Right lobe of liver (tissue), 4 donors: Measurements from ENCODE around the gene PLVAP.

Source experiments
- POLR2A ChIP-seq: fragments of 450-650 bp; IDR thresholded peaks from one replicate; pipeline ENCODE4 v1.6.1; 2017; ENCODE audit warnings: antibody characterized with exemption, mild to moderate bottlenecking
- TF ChIP-seq, protein P1 (sequence below), 4 donors: fragments of 200-600 bp in 3 of 4; fragments of 450-650 bp in 1 of 4; IDR thresholded peaks; one replicate each; pipeline versions ENCODE4 v1.5.1 to v1.8.0; 2016 to 2022; ENCODE audit warnings: antibody characterized with exemption in 4 of 4, mild to moderate bottlenecking in 2 of 4
- donor health status: DM: no; HTN: no; CAD: no.
- donor health status: DM: no; HTN: no; CAD: no.
- donor health status: DM: no; HTN: yes; CAD: no.

GRCh38 chr19:17415121-17415520, 38.0 kb upstream of the PLVAP start:
- TF ChIP-seq, protein P1, sequence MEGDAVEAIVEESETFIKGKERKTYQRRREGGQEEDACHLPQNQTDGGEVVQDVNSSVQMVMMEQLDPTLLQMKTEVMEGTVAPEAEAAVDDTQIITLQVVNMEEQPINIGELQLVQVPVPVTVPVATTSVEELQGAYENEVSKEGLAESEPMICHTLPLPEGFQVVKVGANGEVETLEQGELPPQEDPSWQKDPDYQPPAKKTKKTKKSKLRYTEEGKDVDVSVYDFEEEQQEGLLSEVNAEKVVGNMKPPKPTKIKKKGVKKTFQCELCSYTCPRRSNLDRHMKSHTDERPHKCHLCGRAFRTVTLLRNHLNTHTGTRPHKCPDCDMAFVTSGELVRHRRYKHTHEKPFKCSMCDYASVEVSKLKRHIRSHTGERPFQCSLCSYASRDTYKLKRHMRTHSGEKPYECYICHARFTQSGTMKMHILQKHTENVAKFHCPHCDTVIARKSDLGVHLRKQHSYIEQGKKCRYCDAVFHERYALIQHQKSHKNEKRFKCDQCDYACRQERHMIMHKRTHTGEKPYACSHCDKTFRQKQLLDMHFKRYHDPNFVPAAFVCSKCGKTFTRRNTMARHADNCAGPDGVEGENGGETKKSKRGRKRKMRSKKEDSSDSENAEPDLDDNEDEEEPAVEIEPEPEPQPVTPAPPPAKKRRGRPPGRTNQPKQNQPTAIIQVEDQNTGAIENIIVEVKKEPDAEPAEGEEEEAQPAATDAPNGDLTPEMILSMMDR (IDR thresholded peaks at IDR 0.05): no peak
- TF ChIP-seq POLR2A: no peak
